HG03439 (cell line): Measurements from ENCODE around the gene OR5D13.

Experiments used
- ATAC-seq: cut with Tn5 transposase; IDR thresholded peaks from one replicate; pipeline ENCODE4 v1.9.1; 2021; ENCODE audit warnings: mild to moderate bottlenecking, moderate library complexity; ENCODE audit not compliant: unreplicated experiment

The OR5D13 gene, protein sequence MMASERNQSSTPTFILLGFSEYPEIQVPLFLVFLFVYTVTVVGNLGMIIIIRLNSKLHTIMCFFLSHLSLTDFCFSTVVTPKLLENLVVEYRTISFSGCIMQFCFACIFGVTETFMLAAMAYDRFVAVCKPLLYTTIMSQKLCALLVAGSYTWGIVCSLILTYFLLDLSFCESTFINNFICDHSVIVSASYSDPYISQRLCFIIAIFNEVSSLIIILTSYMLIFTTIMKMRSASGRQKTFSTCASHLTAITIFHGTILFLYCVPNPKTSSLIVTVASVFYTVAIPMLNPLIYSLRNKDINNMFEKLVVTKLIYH

DNA sequence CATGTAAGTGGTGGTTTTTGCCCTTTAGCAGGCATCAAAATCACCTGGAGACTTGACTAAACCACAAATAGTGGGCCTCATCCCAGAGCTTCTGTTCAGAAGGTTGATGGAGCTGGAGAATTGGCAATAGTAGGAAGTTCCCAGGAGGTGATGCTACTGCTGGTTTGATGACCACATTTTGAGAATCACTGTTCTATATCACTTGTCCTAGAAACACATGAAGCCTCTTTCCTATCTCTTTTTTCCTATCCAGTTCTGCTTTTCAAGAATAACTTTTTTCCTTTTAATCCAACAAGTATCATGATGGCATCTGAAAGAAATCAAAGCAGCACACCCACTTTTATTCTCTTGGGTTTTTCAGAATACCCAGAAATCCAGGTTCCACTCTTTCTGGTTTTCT is at the start of gene OR5D13:
Gene OR5D13 (plus strand): TSS at position 301 of the 400 bp plus-strand sequence. CDS start 0 bp downstream, at position 301.
- ATAC-seq = no peak

DNA sequence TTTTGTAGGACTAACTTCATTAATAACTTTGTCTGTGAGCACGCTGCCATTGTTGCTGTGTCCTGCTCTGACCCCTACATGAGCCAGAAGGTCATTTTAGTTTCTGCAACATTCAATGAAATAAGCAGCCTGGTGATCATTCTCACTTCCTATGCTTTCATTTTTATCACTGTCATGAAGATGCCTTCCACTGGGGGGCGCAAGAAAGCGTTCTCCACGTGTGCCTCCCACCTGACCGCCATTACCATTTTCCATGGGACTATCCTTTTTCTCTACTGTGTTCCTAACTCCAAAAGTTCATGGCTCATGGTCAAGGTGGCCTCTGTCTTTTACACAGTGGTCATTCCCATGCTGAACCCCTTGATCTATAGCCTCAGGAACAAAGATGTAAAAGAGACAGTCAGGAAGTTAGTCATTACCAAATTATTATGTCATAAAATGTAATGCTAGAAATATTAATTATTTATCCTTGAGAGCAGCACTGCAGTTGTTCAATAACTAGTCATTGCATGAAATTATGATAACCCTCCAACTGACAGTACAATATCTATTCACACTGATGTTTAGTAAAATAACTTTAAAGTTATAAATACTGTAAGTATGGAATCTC is 46.4 kb upstream of the OR5D13 start:
- no peak for ATAC-seq

DNA sequence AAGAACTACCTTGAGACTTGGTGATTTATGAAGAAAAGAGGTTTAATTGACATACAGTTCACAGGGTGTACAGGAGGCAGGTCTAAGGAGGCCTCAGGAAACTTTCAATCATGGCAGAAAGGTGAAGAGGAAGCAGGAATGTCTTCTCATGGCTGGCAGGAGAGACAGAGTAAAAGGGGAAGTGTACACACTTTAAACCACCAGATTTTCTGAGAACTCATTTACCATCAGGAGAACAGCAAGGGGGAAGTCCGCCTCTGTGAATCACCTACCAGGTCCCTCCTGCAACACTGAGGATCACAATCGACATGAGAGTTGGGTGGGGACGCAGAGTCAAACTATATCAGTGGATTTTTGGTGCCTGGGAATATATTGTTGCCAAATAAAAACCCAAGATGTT is 40.3 kb upstream of the OR5D13 start:
- ATAC-seq = no peak

DNA sequence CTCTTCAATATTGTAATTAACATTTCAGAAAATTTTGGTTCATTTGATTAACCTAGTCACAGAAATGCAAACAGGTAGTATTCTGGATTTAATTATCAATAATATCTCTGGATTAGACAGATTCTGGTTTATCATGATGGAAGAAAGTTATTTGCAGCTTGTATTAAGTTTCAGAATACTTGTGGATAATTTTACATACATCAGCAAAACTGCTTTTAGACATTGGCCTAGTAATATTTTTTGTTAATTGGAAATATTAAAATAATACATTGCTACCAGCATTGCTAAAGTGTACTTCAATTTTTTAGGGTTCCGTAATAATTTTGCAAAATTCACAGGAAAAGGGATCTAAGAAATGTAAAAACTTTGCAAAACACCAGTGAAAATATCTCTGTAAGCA is 18.4 kb downstream of the OR5D13 start:
- no peak for ATAC-seq

DNA sequence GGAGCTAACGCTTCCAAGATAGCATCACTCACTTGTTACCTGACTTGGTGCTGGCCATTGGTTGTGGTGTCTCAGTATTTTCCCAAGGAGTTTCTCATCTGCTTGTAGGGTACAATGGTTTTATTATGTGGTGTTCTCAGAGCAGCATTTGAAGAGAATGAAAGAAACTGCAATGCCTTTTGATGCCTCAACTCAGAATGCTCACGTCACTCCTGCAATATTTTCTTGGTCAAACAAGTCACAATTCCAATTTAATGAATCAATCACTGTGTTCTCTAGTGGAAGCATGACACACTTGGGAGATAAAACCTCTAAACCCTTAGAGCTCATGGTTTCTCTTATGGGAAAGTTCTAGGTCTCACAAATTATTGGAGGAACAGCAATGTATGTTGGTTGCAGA is 20.1 kb downstream of the OR5D13 start:
- ATAC-seq = no peak

DNA sequence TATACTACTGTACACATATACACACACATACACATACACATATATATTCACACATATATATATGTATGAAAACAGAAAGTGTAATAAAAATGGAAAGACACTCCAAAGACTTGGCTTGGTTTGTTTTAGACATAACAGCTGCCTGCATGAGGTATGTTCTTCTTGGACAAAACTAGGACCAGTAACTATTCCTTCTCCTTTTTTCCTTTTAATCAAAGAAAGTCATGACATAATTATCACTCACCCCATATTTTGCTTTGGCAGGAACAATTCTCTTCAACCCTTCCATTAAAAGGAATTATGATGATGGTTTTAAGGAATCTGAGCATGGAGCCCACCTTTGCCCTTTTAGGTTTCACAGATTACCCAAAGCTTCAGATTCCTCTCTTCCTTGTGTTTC is 22.0 kb downstream of the OR5D13 start, which contains the start of gene OR5D14:
Gene OR5D14 (plus strand): TSS at position 301 of the 400 bp plus-strand sequence. CDS start 0 bp downstream, at position 301.
- no peak for ATAC-seq

DNA sequence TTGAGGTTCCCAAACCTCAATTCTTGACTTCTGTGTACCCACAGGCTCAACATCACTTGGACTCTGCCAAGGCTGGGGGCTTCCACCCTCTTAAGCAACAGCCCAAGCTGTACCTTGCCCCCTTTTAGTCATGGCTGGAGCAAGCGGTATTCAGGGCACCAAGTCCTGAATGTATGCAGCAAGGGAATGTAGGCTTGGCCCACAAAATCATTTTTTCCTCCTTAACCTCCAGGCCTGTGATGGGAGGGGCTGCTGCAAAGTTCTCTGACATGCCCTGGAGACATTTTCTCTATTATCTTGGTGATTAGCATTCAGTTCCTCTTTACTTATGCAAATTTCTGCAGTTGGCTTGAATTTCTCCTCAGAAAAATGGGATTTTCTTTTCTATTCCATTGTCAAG is 33.0 kb downstream of the OR5D13 start:
- no peak for ATAC-seq

DNA sequence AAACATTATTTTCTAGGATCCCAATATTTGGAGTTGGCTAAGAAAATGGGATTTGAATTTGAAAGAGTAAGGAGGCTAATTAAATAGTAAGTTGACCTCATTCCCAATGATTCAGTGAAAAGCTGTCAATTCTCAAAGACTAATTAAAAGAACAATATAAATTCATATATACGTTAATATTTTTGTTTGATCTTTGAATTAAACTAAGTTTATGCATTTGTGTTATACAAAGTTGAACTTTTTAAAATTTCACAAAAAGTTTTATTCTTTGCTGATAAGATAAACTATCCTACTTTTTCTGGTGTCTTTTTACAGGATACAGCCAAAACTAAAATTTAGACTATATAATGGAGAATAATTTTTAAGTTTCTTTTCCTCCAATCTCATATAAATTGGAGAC is 37.8 kb downstream of the OR5D13 start, which contains the start of gene OR5L1:
Gene OR5L1 (plus strand): TSS at position 301 of the 400 bp plus-strand sequence. CDS start 100 bp downstream, outside the sequence.
- no peak for ATAC-seq

DNA sequence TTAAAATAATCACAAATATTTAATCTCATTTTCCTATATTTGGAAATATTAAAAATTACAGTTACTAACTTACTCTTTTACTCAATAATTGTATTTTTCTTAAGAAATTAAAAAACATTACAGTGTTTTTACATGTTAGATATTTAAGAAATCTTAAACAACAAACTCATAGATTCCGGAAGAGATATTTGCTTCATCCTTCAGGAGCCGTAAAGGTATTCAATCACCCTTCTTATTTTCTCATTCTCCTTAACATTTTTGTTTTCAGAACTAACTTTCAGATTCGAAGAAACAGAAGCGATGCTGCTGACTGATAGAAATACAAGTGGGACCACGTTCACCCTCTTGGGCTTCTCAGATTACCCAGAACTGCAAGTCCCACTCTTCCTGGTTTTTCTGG is 46.1 kb downstream of the OR5D13 start, which contains the start of gene OR5D18:
Gene OR5D18 (plus strand): TSS at position 301 of the 400 bp plus-strand sequence. CDS start 0 bp downstream, at position 301.
- ATAC-seq = no peak
